ENCODE data around the gene COL12A1.
A peak's percentile ranks its signal among the peaks of the same experiment; 100 is the strongest.

The COL12A1 gene

GRCh38 chr6:75145211-75145610 lies 60.6 kb downstream of the COL12A1 start:
- no peak for TF ChIP-seq CTCF (conservative IDR thresholded peaks at IDR 0.05; ENCODE audit: low read depth, low read length)
- DNase-seq (ENCODE audit: low read depth) = no peak
- no peak overlapping the region for H3K4me3 ChIP-seq (ENCODE audit: low read depth, low read length)

- H3K4me3 ChIP-seq (ENCODE audit: low read depth, low read length) = no peak overlapping the region
- no peak for TF ChIP-seq CTCF (conservative IDR thresholded peaks at IDR 0.05; ENCODE audit: low read depth, low read length)
- DNase-seq (ENCODE audit: low read depth) = no peak
These were observed 61.5 kb downstream of the COL12A1 start for GRCh38 chr6:75144386-75144785.

- DNase-seq (ENCODE audit: low read depth) = peak; percentile 86
- no peak for TF ChIP-seq CTCF (conservative IDR thresholded peaks at IDR 0.05; ENCODE audit: low read depth, low read length)
These were observed 62.7 kb downstream of the COL12A1 start for GRCh38 chr6:75143191-75143590.

GRCh38 chr6:75142721-75143120 lies 63.1 kb downstream of the COL12A1 start:
- no peak overlapping the region for H3K4me3 ChIP-seq (ENCODE audit: low read depth, low read length)
- TF ChIP-seq CTCF (conservative IDR thresholded peaks at IDR 0.05; ENCODE audit: low read depth, low read length) = no peak
- no peak for DNase-seq (ENCODE audit: low read depth)

More at GRCh38 chr6:75143191-75143590, 62.7 kb downstream of the COL12A1 start:
- no peak overlapping the region for H3K4me3 ChIP-seq (ENCODE audit: low read depth, low read length)

- H3K4me3 ChIP-seq (ENCODE audit: low read depth, low read length) = no peak overlapping the region
- no peak for DNase-seq (ENCODE audit: low read depth)
- TF ChIP-seq CTCF (conservative IDR thresholded peaks at IDR 0.05; ENCODE audit: low read depth, low read length) = no peak
These were observed 70.0 kb downstream of the COL12A1 start for GRCh38 chr6:75135876-75136275.

- DNase-seq (ENCODE audit: low read depth) = no peak
- TF ChIP-seq CTCF (conservative IDR thresholded peaks at IDR 0.05; ENCODE audit: low read depth, low read length) = no peak
- no peak overlapping the region for H3K4me3 ChIP-seq (ENCODE audit: low read depth, low read length)
These were observed 70.4 kb downstream of the COL12A1 start for GRCh38 chr6:75135450-75135849.

- H3K4me3 ChIP-seq (ENCODE audit: low read depth, low read length) = no peak overlapping the region
- TF ChIP-seq CTCF (conservative IDR thresholded peaks at IDR 0.05; ENCODE audit: low read depth, low read length) = no peak
- DNase-seq (ENCODE audit: low read depth) = peak; percentile 78
These were observed 75.1 kb downstream of the COL12A1 start for GRCh38 chr6:75130784-75131183.
